Measurements from ENCODE around the gene ADCK2.
"Not testable (repeated sequence)": the region's sequence is repeated elsewhere in the genome, so short reads cannot be mapped to it uniquely, and the experiment has no call there.

Gene ADCK2

DNA sequence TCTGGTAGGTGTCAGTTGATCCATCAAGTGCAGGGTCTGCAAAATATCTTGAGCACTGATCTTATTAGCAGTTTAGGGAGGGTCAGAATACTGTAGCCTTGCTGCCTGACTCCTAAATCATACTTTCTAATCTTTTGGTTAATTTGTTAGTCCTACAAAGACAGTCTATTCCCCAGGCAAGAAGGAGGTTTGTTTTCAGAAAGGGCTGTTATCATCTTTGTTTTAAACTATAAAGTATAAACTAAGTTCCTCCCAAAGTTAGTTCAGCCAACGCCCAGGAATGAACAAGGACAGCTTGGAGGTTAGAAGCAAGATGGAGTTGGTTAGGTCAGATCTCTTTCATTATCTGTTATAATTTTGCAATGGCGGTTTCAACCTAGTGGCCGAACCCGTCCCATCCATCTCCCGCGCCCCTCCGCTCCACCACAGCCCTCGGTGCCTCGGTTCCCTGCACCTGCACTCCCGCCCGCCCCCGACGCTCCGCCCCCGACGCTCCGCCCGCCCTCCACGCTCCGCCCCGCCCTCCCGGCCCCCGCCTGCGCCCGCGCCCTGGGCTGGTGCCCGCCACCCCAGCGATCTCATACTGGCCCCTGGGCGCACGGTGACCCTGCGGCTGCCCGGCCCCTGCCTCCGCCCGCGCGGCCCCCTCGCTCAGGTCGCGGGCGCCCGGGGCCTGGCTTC, at the start of gene ADCK2:
Gene ADCK2, plus strand, starts transcription at position 564 of the 681 bp plus-strand sequence. CDS start 386 bp downstream, outside the sequence.
- peak; percentile 48 for DNase-seq (ENCODE audit: low read depth)

DNA sequence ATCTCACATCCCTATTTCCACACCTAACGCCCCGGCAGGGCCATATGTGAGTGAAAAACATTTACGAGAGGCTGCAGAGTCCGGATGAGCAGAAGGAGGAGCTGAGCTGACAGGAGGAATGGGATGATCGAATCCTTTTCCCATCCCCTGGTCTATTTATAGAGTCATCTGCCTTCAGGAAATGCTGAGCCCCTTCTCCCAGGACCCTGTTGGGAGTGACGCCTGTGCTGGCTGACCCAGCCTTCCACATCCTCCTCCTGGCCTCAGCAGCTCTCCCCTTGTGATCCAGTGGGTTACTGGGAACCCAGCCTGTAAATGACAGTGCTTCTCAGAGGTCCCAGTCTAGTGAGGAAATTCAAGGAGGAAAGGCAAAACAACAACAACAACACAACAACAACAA, 48.8 kb upstream of the ADCK2 start:
- DNase-seq (ENCODE audit: low read depth), result no peak

GRCh38 chr7:140624392-140625191, 48.2 kb upstream of the ADCK2 start:
- no peak for DNase-seq (ENCODE audit: low read depth)

DNA sequence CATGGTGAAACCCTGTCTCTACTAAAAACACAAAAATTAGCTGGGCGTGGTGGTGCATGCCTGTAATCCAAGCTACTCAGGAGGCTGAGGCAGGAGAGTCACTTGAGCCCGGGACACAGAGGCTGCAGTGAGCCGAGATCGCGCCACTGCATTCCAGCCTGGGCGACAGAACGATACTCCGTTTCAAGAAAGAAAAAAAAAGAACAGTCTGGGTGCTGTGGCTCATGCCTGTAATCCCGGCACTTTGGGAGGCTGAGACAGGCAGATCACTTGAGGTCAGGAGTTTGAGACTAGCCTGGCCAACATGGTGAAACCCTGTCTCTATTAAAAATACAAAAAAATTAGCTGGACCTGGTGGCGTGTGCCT, 47.6 kb upstream of the ADCK2 start:
- not testable (repeated sequence) for DNase-seq (ENCODE audit: low read depth)

DNA sequence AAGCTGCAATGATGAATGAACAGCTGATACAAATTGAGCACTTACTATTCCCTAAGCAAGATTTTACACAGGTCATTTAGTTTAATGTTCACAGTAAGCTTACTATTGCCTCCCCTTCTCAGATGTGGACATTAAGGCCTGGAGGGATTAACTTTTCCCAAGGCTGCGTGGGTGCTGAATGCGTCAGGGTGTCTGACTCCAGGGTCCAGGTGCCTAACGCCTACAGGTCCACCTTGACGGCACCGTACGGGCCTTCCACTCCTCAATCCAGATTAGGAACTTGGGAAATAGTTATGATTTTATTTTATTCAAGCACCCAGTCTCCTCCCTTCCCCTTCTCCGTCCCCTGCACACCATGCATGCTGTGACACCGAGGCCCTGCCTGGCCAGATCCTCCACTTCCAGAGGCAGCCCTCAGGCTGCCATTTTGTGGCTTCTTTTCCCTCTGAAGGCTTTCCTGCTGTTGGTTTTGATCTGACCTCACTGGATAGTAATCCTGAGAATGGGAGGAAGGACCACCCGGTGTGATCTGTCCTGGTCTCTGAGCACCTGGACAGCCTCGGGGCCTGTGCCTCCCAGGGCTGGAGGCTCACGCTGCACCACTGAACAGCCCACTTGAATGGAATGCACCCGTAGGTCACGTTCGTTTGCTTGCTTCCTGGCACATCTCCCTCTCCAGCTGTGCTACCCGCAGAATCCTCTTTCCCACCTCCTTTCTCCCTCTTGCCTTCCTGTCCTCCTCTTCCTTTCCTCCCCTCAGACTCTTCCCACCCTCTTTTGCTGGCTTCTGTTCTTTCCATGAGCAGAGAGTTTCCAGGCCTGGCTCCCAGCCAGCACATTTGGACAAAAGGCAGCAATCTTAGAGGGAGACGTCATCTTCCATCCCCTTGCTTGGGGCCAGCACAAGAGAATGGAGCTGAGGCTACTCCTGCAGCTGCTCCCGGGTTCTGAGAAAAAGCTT, 46.6 kb upstream of the ADCK2 start:
- peak; percentile 97 for DNase-seq (ENCODE audit: low read depth)

DNA sequence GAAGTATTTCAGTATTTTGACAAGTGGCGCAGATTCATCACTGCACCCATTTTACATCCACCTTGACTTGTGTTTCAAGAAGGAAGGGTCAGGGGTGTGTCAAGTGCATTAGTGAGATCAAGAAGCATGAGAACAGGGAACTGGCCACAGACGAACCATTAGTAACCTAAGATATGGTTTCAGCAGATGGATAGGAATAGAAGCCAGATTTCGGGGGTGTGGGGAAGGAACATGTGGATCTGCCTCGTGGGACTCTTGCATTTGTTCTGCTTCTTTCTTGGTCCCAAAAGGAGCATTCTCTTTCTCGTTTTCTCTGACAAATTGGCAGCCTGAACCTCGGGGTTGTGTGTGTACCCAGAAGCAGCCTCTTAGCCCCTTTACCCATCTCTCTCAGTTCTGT, 41.7 kb upstream of the ADCK2 start:
- DNase-seq (ENCODE audit: low read depth), result no peak

DNA sequence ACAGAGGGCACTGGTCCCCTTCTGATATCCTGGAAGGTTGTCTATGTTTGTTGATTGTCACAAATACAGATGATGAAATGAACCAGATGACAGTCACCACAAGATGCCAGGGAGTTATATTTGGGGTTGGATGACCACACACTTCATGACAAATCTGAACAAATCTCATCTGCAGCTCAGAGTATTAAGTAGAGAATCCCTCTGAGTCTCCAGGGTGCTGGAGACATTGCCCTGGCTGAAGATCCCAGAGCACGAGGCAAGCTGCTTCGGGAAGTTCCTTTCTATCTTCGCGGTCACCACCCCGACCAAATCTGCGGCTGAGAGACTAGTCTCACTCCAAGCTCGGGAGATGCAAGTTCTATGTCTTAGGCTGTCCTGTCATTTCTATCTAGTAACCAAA, 41.1 kb upstream of the ADCK2 start:
- DNase-seq (ENCODE audit: low read depth), result no peak

- DNase-seq (ENCODE audit: low read depth), result no peak
Measured at GRCh38 chr7:140635345-140635744, 37.4 kb upstream of the ADCK2 start.

GRCh38 chr7:140635816-140636215, 36.9 kb upstream of the ADCK2 start:
- no peak for DNase-seq (ENCODE audit: low read depth)

- DNase-seq (ENCODE audit: low read depth), result no peak
Measured at GRCh38 chr7:140637400-140637799, 35.3 kb upstream of the ADCK2 start.

DNA sequence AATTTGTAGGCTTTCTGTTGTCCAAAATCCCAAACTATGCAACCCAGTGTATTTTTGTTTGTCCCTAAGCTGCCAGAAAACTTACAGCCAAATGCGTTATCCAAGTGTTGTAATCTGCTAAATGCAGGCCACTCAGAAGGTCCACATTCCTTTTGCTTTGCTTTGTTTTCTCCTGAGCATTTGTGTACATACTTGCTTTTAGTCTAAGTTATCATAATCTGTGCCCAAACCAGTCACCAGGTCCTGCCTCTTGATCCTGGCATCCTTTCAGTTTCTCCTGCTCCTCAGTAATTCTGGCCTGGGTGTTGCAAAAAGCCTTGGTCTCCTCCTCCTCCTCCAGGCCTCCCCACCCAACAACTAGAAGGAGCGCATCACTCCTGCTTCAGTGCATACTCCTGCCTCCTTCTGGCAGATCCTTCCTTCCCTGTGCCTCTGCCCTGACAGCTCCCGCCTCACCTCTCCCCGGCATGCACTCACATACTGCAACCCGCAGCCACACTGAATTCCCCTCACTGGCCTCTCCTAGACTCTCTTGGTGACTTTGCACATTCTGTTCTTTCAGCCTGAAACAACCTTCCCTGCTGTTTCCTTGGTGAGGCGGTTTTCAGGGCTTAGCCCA, 34.5 kb upstream of the ADCK2 start:
- peak; percentile 40 for DNase-seq (ENCODE audit: low read depth)

- DNase-seq (ENCODE audit: low read depth), result peak; percentile 59
Measured at GRCh38 chr7:140639366-140640053, 33.2 kb upstream of the ADCK2 start.

- DNase-seq (ENCODE audit: low read depth), result peak; percentile 69
Measured at GRCh38 chr7:140640060-140640637, 32.6 kb upstream of the ADCK2 start.

DNA sequence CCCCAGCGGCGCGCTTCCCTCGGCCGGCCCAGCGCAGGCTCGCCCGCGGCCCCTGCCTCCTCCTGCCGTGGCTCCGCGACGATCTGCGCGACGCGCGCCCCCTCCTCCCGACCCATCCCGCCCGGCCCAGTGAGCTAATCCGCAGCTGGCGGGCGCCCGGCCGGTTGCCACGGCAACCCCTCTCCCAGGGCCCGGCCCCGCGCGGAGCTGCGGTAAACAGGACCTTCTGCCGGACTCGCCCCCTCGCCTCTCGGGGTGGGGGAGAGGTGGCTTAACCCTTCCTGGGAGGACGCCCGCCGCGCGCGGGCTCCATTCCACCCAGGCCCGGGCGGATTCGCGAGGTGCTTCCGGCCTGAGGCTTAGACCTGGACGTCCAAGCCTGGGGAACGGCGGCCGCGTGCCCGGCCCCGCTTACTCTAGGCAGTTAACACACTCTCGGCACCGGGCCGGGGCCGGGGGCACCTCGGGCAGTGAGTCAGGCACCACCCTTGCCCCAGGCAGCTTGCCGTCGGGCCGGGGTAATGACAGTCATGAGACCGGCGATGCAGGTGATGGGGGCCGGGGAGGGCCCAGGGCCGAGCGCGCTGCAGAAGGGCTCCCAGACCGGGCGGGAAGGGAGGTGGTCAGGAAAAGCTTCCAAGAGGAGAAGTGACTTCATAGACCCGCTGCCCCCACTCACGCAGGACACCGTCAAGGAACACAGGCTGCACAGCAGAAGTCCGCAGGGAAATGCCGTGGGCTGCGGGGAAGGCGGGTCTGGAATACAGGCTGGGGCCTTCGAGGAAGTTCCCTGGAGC, 31.8 kb upstream of the ADCK2 start, which contains the start of gene DENND2A:
Gene DENND2A, minus strand, starts transcription at position 87 of the 797 bp plus-strand sequence. CDS start 38,416 bp downstream, outside the sequence.
- peak; percentile 66 for DNase-seq (ENCODE audit: low read depth)

GRCh38 chr7:140641524-140642195, 31.1 kb upstream of the ADCK2 start:
- no peak for DNase-seq (ENCODE audit: low read depth)

DNA sequence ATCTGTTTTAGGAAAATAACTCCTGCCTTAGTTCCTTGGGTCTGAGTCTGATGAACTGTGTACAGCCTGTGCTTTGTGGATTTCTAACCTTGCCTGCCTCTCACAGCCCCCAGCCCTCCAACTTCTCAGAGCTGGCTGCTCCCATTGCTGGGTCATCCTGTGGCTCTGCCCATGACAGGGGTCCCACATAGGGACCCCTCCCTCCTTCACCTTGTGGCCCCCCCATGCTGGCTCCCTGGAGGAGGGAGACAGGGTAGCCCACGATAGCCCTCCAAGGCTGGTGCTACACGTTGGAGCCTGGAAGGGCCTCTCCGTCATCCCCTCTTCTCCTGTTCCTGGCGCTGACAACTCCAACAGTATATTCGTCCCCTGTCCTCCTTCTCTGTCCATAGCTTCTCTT, 29.3 kb upstream of the ADCK2 start:
- DNase-seq (ENCODE audit: low read depth), result no peak

DNA sequence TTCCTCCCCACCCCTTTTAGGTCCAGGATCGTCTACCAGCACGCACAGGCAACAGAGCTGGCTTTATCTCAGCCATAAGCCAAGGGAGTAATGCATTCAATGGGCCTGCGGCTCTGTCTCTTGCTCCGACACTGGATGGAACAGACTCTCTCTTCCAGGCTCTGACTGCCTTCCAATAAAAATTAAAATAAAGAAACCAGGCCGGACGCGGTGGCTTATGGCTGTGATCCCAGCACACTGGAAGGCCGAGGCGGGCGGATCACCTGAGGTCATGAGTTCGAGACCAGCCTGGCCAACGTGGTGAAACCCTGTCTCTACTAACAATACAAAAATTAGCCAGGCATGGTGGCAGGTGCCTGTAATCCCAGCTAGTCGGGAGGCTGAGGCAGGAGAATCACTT, 28.0 kb upstream of the ADCK2 start:
- DNase-seq (ENCODE audit: low read depth), result not testable (repeated sequence)

GRCh38 chr7:140645166-140645900, 27.4 kb upstream of the ADCK2 start:
- DNase-seq (ENCODE audit: low read depth), result peak; percentile 42
